Liver (tissue), 9 donors: ENCODE measurements around the gene C3orf49. TPM values are rescaled to one million over a fixed set of nuclear protein-coding genes. Genes with fewer than 3 reads are reported as not detected.

Experiments
- DNase-seq: peaks from one replicate; pipeline ENCODE4 v3.0.0-alpha.2; 2017; ENCODE audit warnings: low spot score
- H3K27ac ChIP-seq, 2 donors: one replicate each; pipeline ENCODE4 v1.7.0; 2013; ENCODE audit warnings: inconsistent platforms in 2 of 2, low read length in 2 of 2, control low read depth in 1 of 2, low read depth in 1 of 2, mild to moderate bottlenecking in 1 of 2
- H3K27me3 ChIP-seq, 4 donors: one replicate each; pipeline versions ENCODE4 v1.6.1 to v1.7.0; 2013; ENCODE audit warnings: low read length in 3 of 4, inconsistent platforms in 1 of 4, mild to moderate bottlenecking in 1 of 4, moderate library complexity in 1 of 4; ENCODE audit not compliant: control insufficient read depth in 4 of 4, insufficient read depth in 4 of 4
- H3K36me3 ChIP-seq, 4 donors: one replicate each; pipeline versions ENCODE4 v1.6.1 to v1.7.0; 2013; ENCODE audit warnings: low read length in 3 of 4, mild to moderate bottlenecking in 3 of 4, low read depth in 1 of 4, moderate library complexity in 1 of 4; ENCODE audit not compliant: control insufficient read depth in 4 of 4, insufficient read depth in 3 of 4
- H3K4me1 ChIP-seq, 4 donors: one replicate each; pipeline versions ENCODE4 v1.6.1 to v1.7.0; 2013; ENCODE audit warnings: low read length in 3 of 4, mild to moderate bottlenecking in 3 of 4, moderate library complexity in 1 of 4; ENCODE audit not compliant: control insufficient read depth in 4 of 4, insufficient read depth in 4 of 4
- H3K4me3 ChIP-seq, 3 donors: one replicate each; pipeline versions ENCODE4 v1.6.1 to v1.7.0; 2013; ENCODE audit warnings: low read length in 3 of 3, control low read depth in 1 of 3, low read depth in 1 of 3, mild to moderate bottlenecking in 1 of 3
- H3K9ac ChIP-seq, 2 donors: one replicate each; pipeline ENCODE4 v1.7.0; 2013; ENCODE audit warnings: low read length in 2 of 2, mild to moderate bottlenecking in 2 of 2, moderate library complexity in 2 of 2, control low read depth in 1 of 2, low read depth in 1 of 2
- H3K9me3 ChIP-seq, 4 donors: one replicate each; pipeline versions ENCODE4 v1.6.1 to v1.7.0; 2013; ENCODE audit warnings: low read length in 3 of 4; ENCODE audit not compliant: control insufficient read depth in 4 of 4
- CTCF ChIP-seq: fragments of 150-350 bp; IDR thresholded peaks from 2 replicates; pipeline ENCODE4 v1.5.1; 2017; ENCODE audit warnings: improper control_type of control experiment, low read depth, low read length; ENCODE audit not compliant: missing input control
- MAX ChIP-seq: IDR thresholded peaks from 2 replicates; pipeline ENCODE4 v1.6.1; 2016; ENCODE audit warnings: antibody characterized with exemption
- NR2F2 ChIP-seq: IDR thresholded peaks from 2 replicates; pipeline ENCODE4 v1.6.1; 2016; ENCODE audit warnings: antibody characterized with exemption
- RAD21 ChIP-seq, 2 donors: IDR thresholded peaks; 2 replicates each; pipeline ENCODE4 v1.6.1; 2016; ENCODE audit warnings: antibody characterized with exemption in 2 of 2, mild to moderate bottlenecking in 2 of 2
- REST ChIP-seq: IDR thresholded peaks from 2 replicates; pipeline ENCODE4 v1.6.1; 2016; ENCODE audit warnings: antibody characterized with exemption, mild to moderate bottlenecking
- TAF1 ChIP-seq: conservative IDR thresholded peaks from 2 replicates; pipeline ENCODE4 v1.6.1; 2016; ENCODE audit warnings: antibody characterized with exemption, mild to moderate bottlenecking
- YY1 ChIP-seq: IDR thresholded peaks from 2 replicates; pipeline ENCODE4 v1.6.1; 2016; ENCODE audit warnings: antibody characterized with exemption, mild to moderate bottlenecking
- ZBTB33 ChIP-seq: IDR thresholded peaks from 2 replicates; pipeline ENCODE4 v1.6.1; 2016; ENCODE audit warnings: antibody characterized with exemption
- WGBS: extraction: QIAGEN DNeasy Blood & Tissue Kit; methylation state at CpG from one replicate; pipeline ENCODE4 v1.1.7; 2013; 5-methylcytosine and 5-hydroxymethylcytosine counted together
- polyA plus RNA-seq, 2 donors: library from polyadenylated mRNA; stranded (reverse) in 1 of 2; unstranded in 1 of 2; fragments of 200-250 nt in 1 of 2; fragments of >200 nt in 1 of 2; fragmentation: Nextera tagmentation in 1 of 2; extraction: Ambion mirVana in 1 of 2; gene quantifications; one replicate each; pipeline versions ENCODE4 v1.2.1 to v1.2.3, GENCODE V29; 2013 to 2015
- total RNA-seq, 2 donors: library from RNA; depleted of rRNA; stranded (reverse); fragments of >200 nt; gene quantifications; one replicate each; pipeline ENCODE4 v1.2.3, GENCODE V29; 2014
- donor health status: healthy.
- donor health status: healthy.
- donor health status: healthy.
- donor health status: healthy.
- donor health status: healthy.

The C3orf49 gene
- total and polyA plus RNA-seq, 4 donors, result 0.13 TPM; not detected in 3

GRCh38 chr3:63774781-63775180 lies 44.3 kb upstream of the C3orf49 start:
- WGBS, result 83% methylated on average over 5 of the region's 5 CpGs
- Histone ChIP-seq H3K27ac (no peak overlapping the region), H3K9ac (no peak overlapping the region), H3K36me3 (no peaks in the 10 kb centered on the region), H3K27me3 (no peaks in the 10 kb centered on the region), H3K4me3 (no peak overlapping the region), H3K9me3 (no peaks in the 10 kb centered on the region), H3K4me1 (no peaks in the 10 kb centered on the region)
- DNase-seq, result no peak
- TF ChIP-seq ZBTB33, result no peak

GRCh38 chr3:63779227-63779626 lies 39.9 kb upstream of the C3orf49 start:
- TF ChIP-seq MAX (no peak), ZBTB33 (no peak), TAF1 (no peak), CTCF (no peak), REST (no peak), YY1 (no peak)
- Histone ChIP-seq H3K27ac (no peak overlapping the region), H3K9ac (no peak overlapping the region), H3K27me3 (no peaks in the 10 kb centered on the region), H3K36me3 (no peaks in the 10 kb centered on the region), H3K4me3 (no peak overlapping the region), H3K4me1 (no peaks in the 10 kb centered on the region), H3K9me3 (no peaks in the 10 kb centered on the region)
- WGBS, result 91% methylated on average over 4 of the region's 4 CpGs
- no peak for DNase-seq

- peak; percentile 16 for TF ChIP-seq CTCF
- no peak for TF ChIP-seq NR2F2
- TF ChIP-seq RAD21 (IDR thresholded peaks at IDR 0.05), result peak; percentile 42 to 56
- no peaks in the 10 kb centered on the region for H3K9me3 ChIP-seq
- H3K36me3 ChIP-seq, result no peaks in the 10 kb centered on the region
- H3K4me1 ChIP-seq, result no peaks in the 10 kb centered on the region
- WGBS, result 15% methylated on average over 1 of the region's 1 CpG
- no peaks in the 10 kb centered on the region for H3K27me3 ChIP-seq
- no peak overlapping the region for H3K27ac ChIP-seq
- DNase-seq, result no peak
- H3K4me3 ChIP-seq, result no peak overlapping the region
- no peak overlapping the region for H3K9ac ChIP-seq
Measured at GRCh38 chr3:63791974-63792373, 27.1 kb upstream of the C3orf49 start.
